ENCODE data around the gene SLC41A2.

- TF ChIP-seq CTCF (conservative IDR thresholded peaks at IDR 0.05 in 1 of 2, IDR thresholded peaks at IDR 0.05 in 1 of 2; ENCODE audit: extremely low read depth in 1 of 2, insufficient read depth in 1 of 2, low read depth in 1 of 2, low read length in 2 of 2): no peak
- TF ChIP-seq EZH2 (IDR thresholded peaks at IDR 0.05; ENCODE audit: borderline replicate concordance, low read length): no peak
Measured at GRCh38 chr12:104921340-104921739, 36.8 kb downstream of the SLC41A2 start.

Measured in mammary epithelial cell (primary cell).